GM03348 (cell line): ENCODE data around the gene MXRA7.
"Not testable (repeated sequence)": the region's sequence is repeated elsewhere in the genome, so short reads cannot be mapped to it uniquely, and the experiment has no call there.

Experiments used
- DNase-seq: peaks from one replicate; pipeline ENCODE4 v3.0.0; 2012; ENCODE audit warnings: low spot score

Gene MXRA7, protein sequence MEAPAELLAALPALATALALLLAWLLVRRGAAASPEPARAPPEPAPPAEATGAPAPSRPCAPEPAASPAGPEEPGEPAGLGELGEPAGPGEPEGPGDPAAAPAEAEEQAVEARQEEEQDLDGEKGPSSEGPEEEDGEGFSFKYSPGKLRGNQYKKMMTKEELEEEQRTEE

GRCh38 chr17:76710863-76711611, at the start of gene MXRA7:
Gene MXRA7 (minus strand): TSS chr17:76710965. CDS start chr17:76710946, 19 bp downstream.
- peak; percentile 93 for DNase-seq

- DNase-seq: no peak
Measured at GRCh38 chr17:76758570-76758969, 47.8 kb upstream of the MXRA7 start.

DNA sequence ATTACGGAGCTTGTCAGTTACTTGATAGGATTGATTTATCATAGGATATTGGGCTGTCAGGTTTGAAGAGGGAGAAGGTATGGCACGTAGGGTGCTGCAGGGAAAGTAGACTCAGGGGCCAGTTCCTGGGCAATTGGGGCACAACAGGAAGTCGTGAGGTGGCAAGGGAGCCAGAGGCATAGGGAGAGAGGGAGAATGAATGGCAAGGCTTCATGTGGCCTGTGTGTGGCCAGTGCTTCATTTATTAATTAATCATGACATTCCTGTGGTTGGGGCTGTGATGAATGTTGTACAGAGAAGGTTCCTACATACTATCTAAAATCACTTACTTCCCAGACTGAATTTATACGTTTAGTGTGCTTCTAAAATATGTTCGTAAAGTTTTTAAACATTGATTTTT, 46.5 kb upstream of the MXRA7 start:
- DNase-seq: no peak

DNA sequence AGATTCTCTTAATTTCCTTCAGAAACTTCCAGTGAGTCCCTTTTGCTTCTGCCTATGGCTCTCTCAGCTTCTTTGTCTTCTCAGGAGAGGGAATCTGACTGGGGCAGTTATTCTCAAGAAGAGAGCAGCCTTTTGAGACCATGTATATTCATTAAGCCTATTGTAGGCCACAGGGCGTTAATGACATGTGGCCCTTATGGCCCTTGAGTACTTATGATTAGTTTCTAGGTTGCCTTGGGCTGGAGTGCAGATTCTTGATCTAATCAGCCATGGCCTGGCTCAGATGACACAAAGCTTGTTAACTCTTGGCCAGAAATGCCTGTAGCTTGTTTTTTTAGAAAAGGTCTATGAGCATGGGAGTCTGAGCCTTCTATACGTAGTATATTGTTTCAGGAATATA, 44.5 kb upstream of the MXRA7 start:
- no peak for DNase-seq

DNA sequence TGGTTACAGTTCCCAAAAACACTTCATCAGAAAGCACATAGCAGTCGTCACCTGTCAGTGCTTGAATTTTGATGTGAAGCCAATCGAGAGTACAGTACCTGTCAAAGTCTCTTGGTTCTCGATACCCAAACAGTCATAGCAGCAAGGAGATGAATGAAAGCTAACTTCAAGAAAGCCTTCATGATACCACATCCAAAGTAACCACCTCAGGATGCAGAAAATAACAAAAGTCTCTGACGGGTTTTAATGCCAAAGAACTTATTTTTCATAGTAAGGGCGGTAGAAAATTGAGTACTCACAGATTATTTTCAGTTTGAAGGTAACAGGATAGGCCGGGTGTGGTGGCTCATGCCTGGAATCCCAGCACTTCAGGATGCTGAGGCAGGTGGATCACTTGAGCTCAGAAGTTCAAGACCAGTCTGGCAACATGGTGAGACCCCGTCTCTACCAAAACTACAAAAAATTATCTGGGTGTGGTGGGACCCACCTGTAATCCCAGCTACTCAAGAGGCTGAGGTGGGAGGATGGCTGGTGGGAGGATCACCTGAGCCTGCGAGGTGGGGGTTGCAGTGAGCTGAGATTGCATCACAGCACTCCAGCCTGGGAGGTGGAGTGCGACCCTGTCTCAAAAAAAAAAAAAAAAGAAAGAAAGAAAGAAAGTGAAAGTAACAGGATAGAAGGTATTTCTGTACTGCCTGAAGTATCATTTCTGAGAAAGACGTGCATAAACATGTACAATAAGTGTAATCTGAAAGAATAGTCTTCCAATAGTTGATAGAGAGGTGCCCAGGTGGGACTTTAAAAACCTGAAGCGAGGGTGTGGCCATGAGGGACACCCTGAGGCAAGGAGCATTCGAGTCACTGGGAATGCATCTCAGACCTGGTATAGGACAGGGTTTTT, 42.5 kb upstream of the MXRA7 start:
- no peak for DNase-seq

DNA sequence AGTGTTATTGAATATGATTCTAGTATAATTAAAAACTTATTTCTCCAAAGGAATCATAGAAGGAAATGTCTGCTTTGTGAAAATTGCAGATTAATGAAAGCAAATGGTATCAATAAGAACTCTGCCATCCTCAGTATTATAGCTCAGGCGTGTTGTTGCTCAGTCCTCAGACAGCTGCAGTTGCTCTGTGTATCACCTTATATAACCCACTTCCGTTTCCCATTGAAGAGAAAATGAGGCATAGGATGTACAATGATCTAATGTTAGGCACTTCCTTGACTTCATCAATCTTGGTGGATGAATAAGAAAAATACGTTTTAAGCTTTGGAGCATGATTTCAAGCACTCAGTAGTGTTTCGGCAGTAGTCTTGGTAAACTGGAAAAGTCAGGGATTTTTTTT, 41.2 kb upstream of the MXRA7 start:
- DNase-seq: no peak

DNA sequence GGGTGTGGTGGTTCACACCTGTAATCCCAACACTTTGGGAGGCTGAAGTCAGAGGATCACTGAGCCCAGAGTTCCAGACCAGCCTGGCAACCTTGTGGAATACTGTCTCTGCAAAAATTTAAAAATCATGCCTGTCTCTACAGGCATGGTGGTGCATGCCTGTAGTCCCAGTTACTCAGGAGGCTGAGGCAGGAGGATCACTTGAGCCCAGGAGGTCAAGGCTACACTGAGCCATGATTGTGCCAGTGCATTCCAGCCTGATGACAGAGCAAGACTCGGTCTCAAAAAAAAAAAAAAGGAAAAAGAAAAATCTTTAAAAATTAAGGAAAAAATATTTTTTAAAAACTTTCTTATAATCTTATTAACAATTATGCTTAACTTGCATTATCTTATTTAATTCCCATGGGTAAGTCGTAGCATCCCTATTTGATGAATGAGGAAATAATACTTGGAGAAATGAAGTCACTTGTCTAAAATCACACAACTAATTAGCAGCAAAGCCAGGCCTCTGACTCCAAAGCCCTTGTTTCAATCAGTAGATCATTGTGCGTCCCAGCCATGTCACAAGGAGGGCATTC, 40.7 kb upstream of the MXRA7 start:
- DNase-seq: no peak

DNA sequence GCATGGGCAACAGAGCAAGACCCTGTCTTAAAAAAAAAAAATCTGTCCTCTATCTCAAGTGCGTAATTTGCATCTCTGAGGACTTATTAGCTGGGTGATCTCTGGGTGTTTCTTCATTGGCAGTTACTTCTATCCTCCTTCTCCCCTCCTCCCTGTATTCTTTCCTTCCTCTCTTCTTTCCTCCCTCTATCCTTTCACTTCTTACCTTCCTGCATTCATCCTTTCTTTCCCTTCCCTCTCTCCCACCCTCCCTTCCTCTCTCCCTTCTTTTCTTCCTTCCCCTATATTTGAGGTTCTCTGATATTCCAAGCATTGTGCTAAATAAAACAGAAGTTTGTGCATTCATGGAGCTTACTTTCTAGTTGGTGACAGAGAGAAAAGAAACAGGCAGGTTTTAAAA, 37.9 kb upstream of the MXRA7 start:
- no peak for DNase-seq

DNA sequence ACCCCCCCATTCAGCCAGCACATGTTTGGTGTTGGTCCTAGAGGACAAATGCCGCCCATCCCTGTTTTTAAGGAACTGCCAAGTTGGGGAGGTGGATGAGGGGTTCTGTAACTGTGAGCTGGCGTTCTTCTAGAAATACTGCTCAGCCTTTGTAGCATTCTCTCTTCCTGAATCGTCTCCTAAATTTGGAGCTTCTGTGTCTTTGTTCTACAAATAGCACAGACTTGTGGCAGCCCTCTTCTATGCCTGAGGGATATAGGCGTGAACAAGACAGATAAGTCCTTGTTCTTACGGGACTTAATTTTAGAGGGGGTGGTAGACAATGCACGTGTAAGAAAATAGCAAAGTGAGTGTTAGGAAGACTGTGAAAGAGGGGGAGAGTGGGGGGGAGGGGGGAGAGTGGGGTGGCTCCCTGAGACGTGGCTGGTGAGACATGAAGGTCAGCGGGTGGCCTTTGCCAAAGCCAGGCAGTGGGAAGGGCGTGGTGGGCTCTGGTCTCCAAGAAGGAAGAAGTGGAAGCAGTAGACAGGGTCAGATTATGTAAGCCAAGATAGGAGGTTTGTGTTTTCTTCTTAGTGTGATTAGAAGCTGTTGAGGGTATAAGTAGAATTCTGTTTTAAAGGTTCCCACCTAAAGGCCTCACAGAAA, 37.1 kb upstream of the MXRA7 start:
- no peak for DNase-seq

DNA sequence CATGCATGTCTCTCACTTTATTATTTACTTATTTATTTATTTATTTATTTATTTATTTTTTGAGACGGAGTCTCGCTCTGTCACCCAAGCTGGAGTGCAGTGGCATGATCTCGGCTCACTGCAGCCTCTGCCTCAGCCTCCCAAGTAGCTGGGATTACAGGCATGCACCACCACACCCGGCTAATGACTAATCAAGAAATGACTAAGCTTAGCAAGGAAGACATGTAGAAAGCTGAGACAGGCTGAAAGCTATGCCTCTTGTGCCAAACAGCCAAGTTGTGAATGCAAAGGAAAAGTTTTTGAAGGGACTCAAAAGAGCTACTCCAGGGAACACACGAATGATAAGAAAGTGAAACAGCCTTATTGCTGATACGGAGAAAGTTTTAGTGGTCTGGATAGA, 35.0 kb upstream of the MXRA7 start:
- DNase-seq: not testable (repeated sequence)

GRCh38 chr17:76744747-76745146, 34.0 kb upstream of the MXRA7 start:
- no peak for DNase-seq

DNA sequence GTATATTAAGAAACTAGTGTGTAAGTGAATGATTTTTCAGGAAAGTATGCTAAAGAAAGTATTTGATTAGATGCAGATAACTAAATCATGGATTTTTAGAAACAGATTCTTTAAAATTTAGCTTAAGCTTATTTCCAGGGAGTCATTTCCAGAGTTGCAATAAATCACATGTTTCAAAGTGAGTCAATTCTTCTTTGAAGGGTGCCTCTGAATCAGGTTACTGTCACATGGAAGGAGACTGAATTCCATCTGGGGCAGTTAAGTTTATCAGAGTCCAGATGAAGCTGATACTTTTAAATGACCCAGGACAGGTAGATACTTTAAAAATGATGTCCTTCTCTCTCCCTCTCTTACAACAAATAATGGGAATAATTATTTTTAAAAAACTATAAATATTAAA, 32.2 kb upstream of the MXRA7 start:
- no peak for DNase-seq

- no peak for DNase-seq
Measured at GRCh38 chr17:76740329-76741118, 29.8 kb upstream of the MXRA7 start.

DNA sequence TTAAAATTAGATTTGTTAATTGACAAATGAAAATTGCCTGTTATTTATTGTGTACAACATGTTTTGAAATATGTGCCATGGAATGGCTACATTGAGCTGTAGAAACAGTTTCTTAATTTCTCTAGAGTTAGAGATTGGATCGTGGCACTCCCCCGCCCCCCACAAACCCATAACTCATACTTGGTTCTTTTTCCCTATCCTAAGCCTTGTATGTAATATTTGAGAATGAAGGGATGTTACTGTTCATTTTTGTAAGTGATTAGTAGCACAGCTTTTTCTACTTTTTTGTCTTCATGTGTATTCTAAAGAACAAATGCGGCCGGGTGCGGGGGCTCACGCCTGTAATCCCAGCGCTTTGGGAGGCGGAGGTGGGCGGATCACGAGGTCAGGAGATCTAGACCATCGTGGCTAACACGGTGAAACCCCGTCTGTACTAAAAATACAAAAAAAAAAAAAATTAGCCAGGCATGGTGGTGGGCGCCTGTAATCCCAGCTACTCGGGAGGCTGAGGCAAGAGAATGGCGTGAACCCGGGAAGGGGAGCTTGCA, 28.9 kb upstream of the MXRA7 start:
- DNase-seq: not testable (repeated sequence)

DNA sequence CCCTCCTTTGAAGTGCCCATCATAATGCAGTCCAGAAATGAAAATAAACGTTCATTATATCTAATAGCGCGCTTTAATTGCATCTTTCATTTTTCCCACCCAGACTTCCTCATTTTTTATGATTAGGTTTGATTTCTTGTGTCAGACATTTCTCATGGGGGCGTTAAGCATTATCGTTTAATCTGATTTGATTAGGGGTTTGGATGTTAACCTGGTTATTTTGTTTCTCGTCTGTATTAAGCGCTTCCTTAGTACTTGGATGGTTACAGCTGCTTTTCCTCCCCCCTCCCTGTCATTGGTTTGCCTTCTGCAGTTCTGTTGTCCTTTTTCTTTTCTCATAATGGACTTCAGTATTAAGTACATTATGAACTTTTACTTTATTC, 27.7 kb upstream of the MXRA7 start:
- peak; percentile 28 for DNase-seq

GRCh38 chr17:76737676-76738467, 27.1 kb upstream of the MXRA7 start, which contains the start of gene MFSD11:
Gene MFSD11 (plus strand): TSS chr17:76738119. CDS start chr17:76738353, 234 bp downstream.
- peak; percentile 96 for DNase-seq

DNA sequence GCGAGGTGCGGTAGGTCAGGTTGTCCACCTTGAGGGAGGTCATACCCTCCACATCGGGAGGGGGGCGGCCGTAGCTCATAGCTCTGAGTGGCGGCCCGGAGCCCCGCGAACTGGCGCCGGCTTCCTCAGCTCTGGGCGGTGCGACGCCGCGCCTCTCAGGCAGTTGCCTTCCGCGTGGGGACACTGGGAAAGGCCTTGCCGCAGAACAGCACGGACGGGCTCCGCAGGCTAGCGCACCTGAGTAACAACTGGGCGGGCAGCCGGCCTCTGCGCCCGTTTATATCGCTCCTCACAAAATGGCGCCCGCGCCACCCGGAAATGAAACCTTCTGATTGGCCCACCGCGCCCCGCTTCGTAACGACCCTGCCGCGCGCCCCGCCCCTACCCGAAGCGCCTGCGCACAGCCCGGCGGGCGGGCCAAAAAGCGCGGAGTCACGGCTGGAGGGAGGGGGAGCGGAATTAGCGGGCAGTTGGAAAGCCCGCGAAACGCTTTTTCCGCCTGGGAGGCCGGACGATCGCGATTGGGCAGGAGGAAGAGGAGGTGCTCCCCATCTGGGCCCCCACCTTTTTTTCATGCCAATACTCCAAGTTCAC, 26.4 kb upstream of the MXRA7 start, which contains the start of gene SRSF2:
TSS of gene SRSF2 (minus strand) at position 250 of the 594 bp plus-strand sequence. CDS start at position 79, 171 bp downstream.
- peak; percentile 98 for DNase-seq

- peak; percentile 78 for DNase-seq
Measured at GRCh38 chr17:76736349-76737081, 25.8 kb upstream of the MXRA7 start.
